Right lobe of liver (tissue), 4 donors: ENCODE measurements around the gene FEN1.

Experiments
- POLR2A ChIP-seq: fragments of 450-650 bp; IDR thresholded peaks from one replicate; pipeline ENCODE4 v1.6.1; 2017; ENCODE audit warnings: antibody characterized with exemption, mild to moderate bottlenecking
- TF ChIP-seq, protein P1 (sequence below), 4 donors: fragments of 200-600 bp in 3 of 4; fragments of 450-650 bp in 1 of 4; IDR thresholded peaks; one replicate each; pipeline versions ENCODE4 v1.5.1 to v1.8.0; 2016 to 2022; ENCODE audit warnings: antibody characterized with exemption in 4 of 4, mild to moderate bottlenecking in 2 of 4
- donor health status: DM: no; HTN: no; CAD: no.
- donor health status: DM: no; HTN: no; CAD: no.
- donor health status: DM: no; HTN: yes; CAD: no.

- TF ChIP-seq, protein P1, sequence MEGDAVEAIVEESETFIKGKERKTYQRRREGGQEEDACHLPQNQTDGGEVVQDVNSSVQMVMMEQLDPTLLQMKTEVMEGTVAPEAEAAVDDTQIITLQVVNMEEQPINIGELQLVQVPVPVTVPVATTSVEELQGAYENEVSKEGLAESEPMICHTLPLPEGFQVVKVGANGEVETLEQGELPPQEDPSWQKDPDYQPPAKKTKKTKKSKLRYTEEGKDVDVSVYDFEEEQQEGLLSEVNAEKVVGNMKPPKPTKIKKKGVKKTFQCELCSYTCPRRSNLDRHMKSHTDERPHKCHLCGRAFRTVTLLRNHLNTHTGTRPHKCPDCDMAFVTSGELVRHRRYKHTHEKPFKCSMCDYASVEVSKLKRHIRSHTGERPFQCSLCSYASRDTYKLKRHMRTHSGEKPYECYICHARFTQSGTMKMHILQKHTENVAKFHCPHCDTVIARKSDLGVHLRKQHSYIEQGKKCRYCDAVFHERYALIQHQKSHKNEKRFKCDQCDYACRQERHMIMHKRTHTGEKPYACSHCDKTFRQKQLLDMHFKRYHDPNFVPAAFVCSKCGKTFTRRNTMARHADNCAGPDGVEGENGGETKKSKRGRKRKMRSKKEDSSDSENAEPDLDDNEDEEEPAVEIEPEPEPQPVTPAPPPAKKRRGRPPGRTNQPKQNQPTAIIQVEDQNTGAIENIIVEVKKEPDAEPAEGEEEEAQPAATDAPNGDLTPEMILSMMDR (IDR thresholded peaks at IDR 0.05) = no peak
- no peak for TF ChIP-seq POLR2A
These were observed 13.6 kb upstream of the FEN1 start for GRCh38 chr11:61778920-61779650.
